A204.1 (cell line): ENCODE data around the gene PPFIA3.
"Not testable (repeated sequence)": the region's sequence is repeated elsewhere in the genome, so short reads cannot be mapped to it uniquely, and the experiment has no call there.

Experiments used
- FAIRE-seq: peaks from 2 replicates; lab custom pipeline; 2012; peaks lifted over from hg19 to GRCh38; lab: Jason Lieb, UNC

Gene PPFIA3

DNA sequence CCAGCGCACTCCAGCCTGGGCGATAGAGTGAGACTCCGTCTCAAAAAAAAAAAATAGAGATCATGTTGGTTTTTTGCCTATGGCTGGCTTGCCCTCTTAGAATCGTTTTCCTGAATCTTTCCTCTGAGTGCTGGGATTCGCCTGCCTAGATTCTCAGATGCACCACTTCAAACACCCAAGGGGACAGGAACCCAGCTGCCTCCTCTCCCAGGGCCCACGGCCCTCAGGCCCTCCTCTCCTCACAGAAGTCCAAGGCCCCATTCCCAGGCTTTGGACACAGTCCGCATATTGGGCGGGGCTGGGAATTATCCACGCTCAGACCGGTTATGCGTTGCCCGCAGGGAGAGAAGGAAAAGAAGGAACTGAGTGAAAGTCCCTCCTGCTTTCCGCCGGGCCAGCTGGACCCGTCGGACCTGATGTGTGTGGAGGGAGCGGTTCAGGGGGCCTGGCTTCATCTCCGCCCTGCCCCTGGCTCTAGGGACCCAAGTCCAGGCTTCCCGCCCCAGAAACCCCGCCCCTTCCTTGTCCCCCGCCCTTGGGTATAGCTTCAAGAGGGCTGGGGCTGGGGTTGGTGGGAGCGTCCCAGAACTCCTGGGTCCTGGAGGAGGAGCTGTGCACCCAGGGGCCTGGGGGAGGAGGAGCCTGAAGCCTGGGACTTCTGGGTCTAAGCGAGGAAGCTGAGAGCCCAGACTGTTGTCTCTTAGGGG lies 5.8 kb downstream of the PPFIA3 start:
- no peak for FAIRE-seq

DNA sequence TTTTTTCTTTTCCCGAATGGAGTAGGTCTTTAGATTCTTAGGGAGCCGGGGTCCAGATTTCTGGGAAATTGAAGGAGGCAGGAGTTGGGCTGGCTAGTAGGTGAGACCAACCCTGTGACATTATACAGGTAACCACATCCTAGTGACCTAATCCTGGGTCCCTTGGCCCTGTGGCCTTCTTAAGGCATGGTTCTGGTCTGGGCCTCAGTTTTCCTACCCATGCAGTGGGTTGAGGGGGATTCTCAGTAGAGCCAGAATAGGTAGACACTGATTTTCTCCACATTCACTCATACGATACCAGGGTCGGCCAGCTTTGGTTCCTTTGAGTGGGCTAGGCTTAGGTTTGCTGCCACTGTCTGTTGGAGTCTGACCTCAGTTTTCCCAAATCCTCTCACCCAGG lies 7.2 kb downstream of the PPFIA3 start:
- no peak for FAIRE-seq

GRCh38 chr19:49127225-49127624 lies 7.9 kb downstream of the PPFIA3 start:
- not testable (repeated sequence) for FAIRE-seq

DNA sequence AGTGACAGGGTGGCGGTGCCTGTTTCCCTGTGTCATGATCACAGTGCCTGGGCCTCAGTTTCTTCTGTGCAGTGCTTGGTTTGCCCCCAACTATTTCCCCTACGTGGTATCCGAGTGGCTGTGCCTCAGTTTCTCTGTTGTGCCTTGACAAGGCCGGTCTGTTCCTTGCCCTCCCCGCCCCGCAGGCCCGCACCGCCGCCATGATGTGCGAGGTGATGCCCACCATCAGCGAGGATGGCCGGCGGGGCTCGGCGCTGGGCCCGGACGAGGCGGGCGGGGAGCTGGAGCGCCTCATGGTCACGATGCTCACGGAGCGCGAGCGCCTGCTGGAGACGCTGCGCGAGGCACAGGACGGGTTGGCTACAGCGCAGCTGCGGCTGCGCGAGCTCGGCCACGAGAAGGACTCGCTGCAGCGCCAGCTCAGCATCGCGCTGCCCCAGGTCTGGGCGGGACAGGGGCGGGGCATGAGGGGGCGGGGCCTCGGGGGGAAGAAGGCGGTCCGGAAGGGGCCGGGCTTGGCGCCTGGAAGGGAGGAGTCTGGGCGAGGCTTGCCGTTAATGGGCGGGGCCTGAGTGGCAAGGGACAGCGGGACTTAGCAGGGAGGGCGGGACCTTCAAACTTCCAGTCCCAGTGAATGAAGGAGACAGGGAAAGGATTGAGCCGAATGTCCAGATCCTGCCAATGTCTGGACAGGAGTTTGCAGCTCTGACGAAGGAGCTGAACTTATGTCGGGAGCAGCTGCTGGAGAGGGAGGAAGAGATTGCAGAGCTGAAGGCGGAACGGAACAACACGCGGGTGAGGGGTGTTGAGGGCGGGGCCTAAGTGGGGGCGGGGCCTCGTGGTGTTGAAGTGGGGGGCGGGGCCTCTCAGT lies 8.6 kb downstream of the PPFIA3 start:
- FAIRE-seq, result peak; percentile 23

DNA sequence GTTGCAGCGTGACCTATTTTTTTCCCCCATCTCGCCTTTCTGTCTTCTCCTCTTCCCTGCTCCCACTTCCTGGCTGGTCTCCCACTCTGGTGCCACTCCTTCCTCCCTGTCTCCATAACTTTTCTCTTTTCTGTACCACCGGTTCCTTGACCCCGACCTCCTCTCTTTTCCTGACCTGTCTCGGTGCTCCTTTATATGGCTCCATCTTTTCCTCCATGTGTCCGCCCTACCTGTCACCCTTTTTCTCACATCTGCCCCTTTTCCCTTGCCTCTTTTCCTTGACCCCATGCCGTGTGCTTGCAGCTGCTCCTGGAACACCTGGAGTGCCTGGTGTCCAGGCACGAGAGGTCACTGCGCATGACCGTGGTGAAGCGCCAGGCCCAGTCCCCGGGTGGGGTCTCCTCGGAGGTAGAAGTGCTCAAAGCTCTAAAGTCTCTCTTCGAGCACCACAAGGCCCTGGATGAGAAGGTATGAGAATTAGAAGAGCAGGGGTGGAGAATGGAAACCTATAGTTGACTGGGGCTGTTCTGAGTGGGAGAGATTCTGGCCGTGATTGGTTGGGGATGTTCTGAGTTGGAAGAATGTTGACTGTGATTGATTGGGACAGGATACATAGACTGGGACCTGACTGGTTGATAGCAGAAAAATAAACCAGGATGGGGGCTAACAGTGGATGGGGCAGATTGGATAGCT lies 9.3 kb downstream of the PPFIA3 start:
- no peak for FAIRE-seq

- no peak for FAIRE-seq
Observed at GRCh38 chr19:49129238-49129583, 9.9 kb downstream of the PPFIA3 start.

- no peak for FAIRE-seq
Observed at GRCh38 chr19:49130325-49130724, 11.0 kb downstream of the PPFIA3 start.

- FAIRE-seq, result no peak
Observed at GRCh38 chr19:49132974-49133609, 13.7 kb downstream of the PPFIA3 start.

- no peak for FAIRE-seq
Observed at GRCh38 chr19:49133621-49134454, 14.5 kb downstream of the PPFIA3 start.

GRCh38 chr19:49135686-49136085 lies 16.3 kb downstream of the PPFIA3 start:
- no peak for FAIRE-seq

- no peak for FAIRE-seq
Observed at GRCh38 chr19:49136771-49137171, 17.4 kb downstream of the PPFIA3 start.

DNA sequence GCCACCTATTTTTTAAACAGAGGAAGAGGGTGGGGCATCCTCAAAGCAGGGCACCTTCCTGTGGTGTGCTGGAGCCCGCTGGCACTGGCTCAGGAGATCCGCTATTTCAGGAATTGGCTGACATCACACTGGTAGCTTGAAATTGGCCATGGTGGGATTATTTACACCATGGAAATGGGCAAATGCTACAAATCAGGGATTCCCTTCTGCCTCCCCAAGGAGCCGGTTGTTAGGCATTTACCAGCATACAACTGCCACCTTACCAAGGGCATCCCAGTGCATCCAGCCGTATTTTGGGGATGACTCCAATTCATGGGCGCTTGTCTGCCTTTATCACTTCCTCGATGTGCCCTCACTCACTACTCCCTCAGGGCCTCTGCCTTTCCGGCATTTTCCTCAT lies 21.6 kb downstream of the PPFIA3 start:
- no peak for FAIRE-seq

DNA sequence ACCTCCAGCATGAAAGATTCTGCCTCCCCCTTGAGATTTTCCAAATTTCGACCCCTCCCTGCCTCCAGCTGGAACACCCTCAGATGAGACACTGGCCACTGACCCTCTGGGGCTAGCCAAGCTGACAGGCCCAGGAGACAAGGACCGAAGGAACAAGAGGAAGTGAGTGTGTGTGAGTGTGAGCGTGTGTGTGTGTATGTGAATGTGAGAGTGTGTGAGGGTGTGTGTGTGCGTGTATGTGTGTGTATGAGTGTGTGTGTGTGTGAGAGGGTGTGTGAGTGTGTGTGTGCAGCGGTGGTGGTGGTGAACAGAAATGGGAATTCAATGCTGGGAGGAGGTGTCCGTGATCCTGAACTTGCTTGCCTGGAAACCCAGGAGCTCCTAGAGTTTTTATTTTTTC lies 22.0 kb downstream of the PPFIA3 start:
- FAIRE-seq, result no peak

GRCh38 chr19:49142866-49143335 lies 23.6 kb downstream of the PPFIA3 start:
- FAIRE-seq, result peak; percentile 98

- FAIRE-seq, result no peak
Observed at GRCh38 chr19:49145573-49146407, 26.4 kb downstream of the PPFIA3 start.

DNA sequence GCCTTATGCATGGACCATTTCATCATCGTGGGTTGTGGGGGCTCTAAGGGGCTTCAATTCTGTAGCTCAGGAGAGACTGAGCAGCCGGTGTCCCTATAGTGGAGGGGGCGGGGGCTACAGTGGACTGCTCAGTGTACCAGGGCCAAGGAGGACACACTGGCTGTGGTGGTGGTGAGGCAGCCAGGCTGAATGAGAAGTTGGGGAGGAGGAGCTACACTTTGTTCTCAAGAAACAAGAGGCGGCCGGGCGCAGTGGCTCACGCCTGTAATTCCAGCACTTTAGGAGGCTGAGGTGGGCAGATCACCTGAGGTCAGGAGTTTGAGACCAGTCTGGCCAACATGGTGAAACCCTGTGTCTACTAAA lies 27.0 kb downstream of the PPFIA3 start:
- not testable (repeated sequence) for FAIRE-seq

GRCh38 chr19:49148044-49148682 lies 28.8 kb downstream of the PPFIA3 start:
- no peak for FAIRE-seq

GRCh38 chr19:49148784-49149651 lies 29.7 kb downstream of the PPFIA3 start:
- peak; percentile 73 for FAIRE-seq

GRCh38 chr19:49149652-49150105 lies 30.3 kb downstream of the PPFIA3 start:
- FAIRE-seq, result no peak
